NT2/D1 (cell line): ENCODE results near the gene ACOT8.

Experiments used
- SUZ12 ChIP-seq: IDR thresholded peaks from 2 replicates; pipeline ENCODE4 v1.6.1; 2011; ENCODE audit not compliant: insufficient read length, insufficient read depth; ENCODE audit errors: extremely low read depth
- YY1 ChIP-seq: IDR thresholded peaks from 2 replicates; pipeline ENCODE4 v1.6.1; 2011; ENCODE audit not compliant: insufficient read length, insufficient read depth
- ZNF274 ChIP-seq: IDR thresholded peaks from 2 replicates; pipeline ENCODE4 v1.6.1; 2011; ENCODE audit warnings: mild to moderate bottlenecking, low read depth, low read length

DNA sequence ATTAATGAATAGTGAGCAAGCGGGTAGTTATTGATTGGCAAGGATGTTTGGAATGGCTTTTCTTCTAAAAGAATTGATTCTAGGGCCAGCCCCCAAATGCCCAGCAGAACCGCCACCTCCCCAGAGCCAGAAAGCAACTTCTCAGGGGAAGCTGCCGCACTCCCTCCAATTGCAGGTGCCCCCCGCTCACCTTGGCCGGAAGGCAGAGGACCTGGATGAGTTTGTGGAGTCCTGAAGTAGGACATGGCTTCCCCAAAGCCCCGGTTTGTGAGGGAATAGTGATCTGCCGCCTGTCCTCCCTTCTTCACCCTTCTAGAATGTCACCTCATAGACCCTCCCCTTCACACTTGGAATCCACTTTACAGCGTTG lies 30.1 kb upstream of the ACOT8 start, which contains the start of gene SPATA25:
- TF ChIP-seq YY1, result no peak
- no peak for TF ChIP-seq ZNF274
- no peak for TF ChIP-seq SUZ12
